ENCODE results near the gene TAF3. TPM values are rescaled to one million over a fixed set of nuclear protein-coding genes. Genes with fewer than 3 reads are reported as not detected.

TAF3 gene
- polyA plus RNA-seq, 3 donors: 1.6 to 3.9 (median 3.4) TPM

DNA sequence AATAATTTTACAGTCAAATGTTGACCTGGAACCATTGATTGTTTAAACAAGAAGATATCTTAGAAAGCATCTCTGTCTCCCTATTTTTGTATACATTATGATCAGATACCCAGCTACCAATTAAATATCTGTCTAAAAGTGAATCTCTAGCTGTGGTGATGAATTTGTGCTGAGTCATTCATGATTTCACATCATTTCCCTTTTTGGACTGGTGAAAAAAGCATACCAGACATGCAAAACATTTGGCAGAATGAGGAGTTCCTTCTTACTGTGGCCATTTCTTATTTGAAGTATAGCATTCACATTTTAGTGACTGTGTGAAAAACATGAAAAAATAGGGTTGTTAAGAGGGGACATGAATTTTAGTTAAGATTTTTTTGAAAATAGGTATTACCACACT lies 138.2 kb downstream of the TAF3 start:
- Histone ChIP-seq H3K4me2 (replicated peaks; ENCODE audit: extremely low read depth, low read length, poor library complexity, severe bottlenecking) (no peak overlapping the region), H3K27me3 (ENCODE audit: control insufficient read depth in 2 of 2, insufficient read depth in 2 of 2, low read length in 2 of 2) (no peaks in the 10 kb centered on the region), H3K36me3 (replicated peaks in 1 of 2; ENCODE audit: control insufficient read depth in 1 of 2, insufficient read depth in 2 of 2, low read length in 2 of 2) (no peaks in the 10 kb centered on the region), H4K20me1 (ENCODE audit: insufficient read depth, low read length) (peaks cover 7% of the 10 kb centered on the region), H3K79me2 (ENCODE audit: insufficient read depth, low read length) (peaks cover 5% of the 10 kb centered on the region), H3K4me1 (ENCODE audit: control insufficient read depth in 1 of 2, insufficient read depth in 2 of 2, low read length in 2 of 2) (peaks cover 9 to 10% of the 10 kb centered on the region in 2 donors), H2AFZ (ENCODE audit: insufficient read depth, low read depth, low read length, poor library complexity, severe bottlenecking) (no peak overlapping the region), H3K9ac (ENCODE audit: insufficient read depth, low read length, poor library complexity, severe bottlenecking) (no peak overlapping the region), H3K4me3 (replicated peaks in 1 of 3; ENCODE audit: low read depth in 2 of 3, low read length in 3 of 3) (no peak overlapping the region), H3K9me3 (replicated peaks in 1 of 2; ENCODE audit: control insufficient read depth in 1 of 2, insufficient read depth in 1 of 2, low read length in 2 of 2) (no peaks in the 10 kb centered on the region), H3K27ac (ENCODE audit: low read depth in 1 of 2, low read length in 2 of 2) (no peak overlapping the region)
- TF ChIP-seq, protein P1, sequence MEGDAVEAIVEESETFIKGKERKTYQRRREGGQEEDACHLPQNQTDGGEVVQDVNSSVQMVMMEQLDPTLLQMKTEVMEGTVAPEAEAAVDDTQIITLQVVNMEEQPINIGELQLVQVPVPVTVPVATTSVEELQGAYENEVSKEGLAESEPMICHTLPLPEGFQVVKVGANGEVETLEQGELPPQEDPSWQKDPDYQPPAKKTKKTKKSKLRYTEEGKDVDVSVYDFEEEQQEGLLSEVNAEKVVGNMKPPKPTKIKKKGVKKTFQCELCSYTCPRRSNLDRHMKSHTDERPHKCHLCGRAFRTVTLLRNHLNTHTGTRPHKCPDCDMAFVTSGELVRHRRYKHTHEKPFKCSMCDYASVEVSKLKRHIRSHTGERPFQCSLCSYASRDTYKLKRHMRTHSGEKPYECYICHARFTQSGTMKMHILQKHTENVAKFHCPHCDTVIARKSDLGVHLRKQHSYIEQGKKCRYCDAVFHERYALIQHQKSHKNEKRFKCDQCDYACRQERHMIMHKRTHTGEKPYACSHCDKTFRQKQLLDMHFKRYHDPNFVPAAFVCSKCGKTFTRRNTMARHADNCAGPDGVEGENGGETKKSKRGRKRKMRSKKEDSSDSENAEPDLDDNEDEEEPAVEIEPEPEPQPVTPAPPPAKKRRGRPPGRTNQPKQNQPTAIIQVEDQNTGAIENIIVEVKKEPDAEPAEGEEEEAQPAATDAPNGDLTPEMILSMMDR (IDR thresholded peaks at IDR 0.05): no peak
- H3K27ac Mint-ChIP-seq: no peak overlapping the region
- intact Hi-C loops (cut with micrococcal nuclease): no loop called here
- peaks cover 0 to 2% (median 0%) of the 10 kb centered on the region in 7 donors for H3K9me3 Mint-ChIP-seq
- no peak overlapping the region for H3K4me3 Mint-ChIP-seq
- H3K4me1 Mint-ChIP-seq: peaks cover 12% of the 10 kb centered on the region
- H3K27me3 Mint-ChIP-seq (ENCODE audit: low read depth in 3 of 3): peaks cover 0 to 2% (median 0%) of the 10 kb centered on the region in 3 donors
- peaks cover 0 to 11% of the 10 kb centered on the region in 2 donors for H3K36me3 Mint-ChIP-seq
- peak; percentile 61 to 77 (median 67) for DNase-seq

- H3K27ac Mint-ChIP-seq: no peak overlapping the region
These were observed 139.3 kb downstream of the TAF3 start for GRCh38 chr10:7957591-7957990.

More at GRCh38 chr10:7957591-7957990, 139.3 kb downstream of the TAF3 start:
- H3K27me3 ChIP-seq (ENCODE audit: control insufficient read depth in 2 of 2, insufficient read depth in 2 of 2, low read length in 2 of 2): no peaks in the 10 kb centered on the region
- H2AFZ ChIP-seq (ENCODE audit: insufficient read depth, low read depth, low read length, poor library complexity, severe bottlenecking): no peak overlapping the region
- no CpG with 5 or more reads among the region's 5 CpGs for WGBS (ENCODE audit: insufficient coverage)
- intact Hi-C loops (cut with micrococcal nuclease): no loop called here
- no peaks in the 10 kb centered on the region for H3K36me3 ChIP-seq (replicated peaks in 1 of 2; ENCODE audit: control insufficient read depth in 1 of 2, insufficient read depth in 2 of 2, low read length in 2 of 2)
- no peak overlapping the region for H3K4me2 ChIP-seq (replicated peaks; ENCODE audit: extremely low read depth, low read length, poor library complexity, severe bottlenecking)
- H3K36me3 Mint-ChIP-seq: peaks cover 0 to 11% of the 10 kb centered on the region in 2 donors
- no peak for DNase-seq
- peaks cover 12% of the 10 kb centered on the region for H3K4me1 Mint-ChIP-seq
- peaks cover 5% of the 10 kb centered on the region for H3K79me2 ChIP-seq (ENCODE audit: insufficient read depth, low read length)
- peaks cover 0 to 2% (median 0%) of the 10 kb centered on the region in 7 donors for H3K9me3 Mint-ChIP-seq
- peaks cover 4% of the 10 kb centered on the region for H4K20me1 ChIP-seq (ENCODE audit: insufficient read depth, low read length)
- H3K9ac ChIP-seq (ENCODE audit: insufficient read depth, low read length, poor library complexity, severe bottlenecking): no peak overlapping the region
- H3K27me3 Mint-ChIP-seq (ENCODE audit: low read depth in 3 of 3): peaks cover 0 to 2% (median 0%) of the 10 kb centered on the region in 3 donors
- no peak overlapping the region for H3K4me3 ChIP-seq (replicated peaks in 1 of 3; ENCODE audit: low read depth in 2 of 3, low read length in 3 of 3)
- H3K4me1 ChIP-seq (ENCODE audit: control insufficient read depth in 1 of 2, insufficient read depth in 2 of 2, low read length in 2 of 2): peaks cover 9 to 10% of the 10 kb centered on the region in 2 donors
- no peaks in the 10 kb centered on the region for H3K9me3 ChIP-seq (replicated peaks in 1 of 2; ENCODE audit: control insufficient read depth in 1 of 2, insufficient read depth in 1 of 2, low read length in 2 of 2)
- H3K27ac ChIP-seq (ENCODE audit: low read depth in 1 of 2, low read length in 2 of 2): no peak overlapping the region
- TF ChIP-seq, protein P1 (IDR thresholded peaks at IDR 0.05): no peak
- H3K4me3 Mint-ChIP-seq: no peak overlapping the region
